SU-DHL-6 (cell line): Measurements from ENCODE around the gene EYS.
A peak's percentile ranks its signal among the peaks of the same experiment; 100 is the strongest.

ENCODE experiments used
- H2AFZ ChIP-seq: fragments of 200-600 bp; sonication (generic); 2 replicates; pipeline ENCODE4 v1.6.1; 2014; ENCODE audit warnings: low read depth, mild to moderate bottlenecking, moderate library complexity, mixed read lengths, antibody characterized with exemption, low read length; ENCODE audit not compliant: severe bottlenecking
- H3F3A ChIP-seq: fragments of 200-600 bp; shearing (Covaris generic); 2 replicates; pipeline ENCODE4 v1.6.0; 2016; ENCODE audit warnings: antibody characterized with exemption, mild to moderate bottlenecking; ENCODE audit not compliant: insufficient read depth
- H3K27ac ChIP-seq: fragments of 200-600 bp; sonication (generic); 2 replicates; pipeline ENCODE4 v1.5.1; 2016; ENCODE audit warnings: low read depth, mild to moderate bottlenecking, low read length, moderate library complexity, mixed read lengths
- H3K27me3 ChIP-seq: fragments of 200-600 bp; sonication (generic), shearing (Covaris generic); 2 replicates; pipeline ENCODE4 v1.6.0; 2014; ENCODE audit warnings: mild to moderate bottlenecking, low read length
- H3K36me3 ChIP-seq: fragments of 200-600 bp; sonication (generic); 2 replicates; pipeline ENCODE4 v1.6.1; 2014; ENCODE audit warnings: mild to moderate bottlenecking, low read length, mixed read lengths
- H3K4me2 ChIP-seq: fragments of 300-600, 200-600 bp; shearing (Covaris generic), sonication (generic); 2 replicates; pipeline ENCODE4 v1.6.0; 2014; ENCODE audit warnings: low read length, low read depth, mild to moderate bottlenecking; ENCODE audit not compliant: poor library complexity, severe bottlenecking
- H3K4me3 ChIP-seq: fragments of 200-600 bp; sonication (generic); 2 replicates; pipeline ENCODE4 v1.5.1; 2014; ENCODE audit warnings: antibody characterized with exemption, low read length, mild to moderate bottlenecking, mixed read lengths; ENCODE audit not compliant: insufficient read depth, poor library complexity, severe bottlenecking
- H3K79me2 ChIP-seq: fragments of 200-600 bp; sonication (generic); 2 replicates; pipeline ENCODE4 v1.6.1; 2014; ENCODE audit warnings: mild to moderate bottlenecking, low read length, moderate library complexity; ENCODE audit not compliant: insufficient read depth
- H3K9ac ChIP-seq: fragments of 200-600 bp; sonication (generic); 2 replicates; pipeline ENCODE4 v1.7.0; 2014; ENCODE audit warnings: mild to moderate bottlenecking, low read length
- H3K9me2 ChIP-seq: fragments of 200-600 bp; sonication (generic); replicated peaks from 2 replicates; pipeline ENCODE4 v1.6.1; 2014; ENCODE audit warnings: low read length; ENCODE audit not compliant: insufficient read depth
- H3K9me3 ChIP-seq: fragments of 200-600 bp; sonication (generic); 2 replicates; pipeline ENCODE4 v1.6.1; 2014; ENCODE audit warnings: low read length, mixed read lengths; ENCODE audit not compliant: insufficient read depth
- H4K20me1 ChIP-seq: fragments of 200-600 bp; sonication (generic); 2 replicates; pipeline ENCODE4 v1.6.1; 2014; ENCODE audit warnings: low read depth, mild to moderate bottlenecking, antibody characterized with exemption, low read length, moderate library complexity, mixed read lengths
- CTCF ChIP-seq: fragments of 200-600 bp; sonication (generic); IDR thresholded peaks from one replicate; pipeline ENCODE4 v1.5.1; 2017; ENCODE audit warnings: antibody characterized with exemption, mild to moderate bottlenecking, low read length, moderate library complexity; ENCODE audit not compliant: insufficient read depth, poor library complexity, severe bottlenecking
- EZH2phosphoT487 ChIP-seq: fragments of 200-600 bp; sonication (generic), shearing (Covaris generic); conservative IDR thresholded peaks from 2 replicates; pipeline ENCODE4 v1.6.1; 2018; ENCODE audit warnings: mild to moderate bottlenecking, antibody characterized with exemption, low read length, moderate library complexity, mixed read lengths

Gene EYS

GRCh38 chr6:63773200-63773599, 1933.8 kb downstream of the EYS start:
- no peak for TF ChIP-seq EZH2phosphoT487
- TF ChIP-seq CTCF, result no peak
- Histone ChIP-seq H3K27me3 (no peaks in the 10 kb centered on the region), H3K9me3 (no peaks in the 10 kb centered on the region), H3K9me2 (no peaks in the 10 kb centered on the region), H3K4me2 (no peak overlapping the region), H3K36me3 (no peaks in the 10 kb centered on the region), H3K4me3 (no peak overlapping the region), H2AFZ (no peak overlapping the region), H3K9ac (no peak overlapping the region), H3K27ac (no peak overlapping the region), H3F3A (no peaks in the 10 kb centered on the region), H4K20me1 (no peaks in the 10 kb centered on the region), H3K79me2 (no peaks in the 10 kb centered on the region)

GRCh38 chr6:63765828-63766227, 1941.2 kb downstream of the EYS start:
- no peak overlapping the region for H3K9ac ChIP-seq
- no peaks in the 10 kb centered on the region for H3K79me2 ChIP-seq
- H3K9me3 ChIP-seq, result no peaks in the 10 kb centered on the region
- no peak overlapping the region for H3K4me3 ChIP-seq
- no peaks in the 10 kb centered on the region for H3K27me3 ChIP-seq
- no peaks in the 10 kb centered on the region for H3K36me3 ChIP-seq
- no peak overlapping the region for H2AFZ ChIP-seq
- H3K27ac ChIP-seq, result no peak overlapping the region
- no peak for TF ChIP-seq CTCF
- TF ChIP-seq EZH2phosphoT487, result no peak
- H3F3A ChIP-seq, result no peaks in the 10 kb centered on the region
- H3K9me2 ChIP-seq, result no peaks in the 10 kb centered on the region
- no peaks in the 10 kb centered on the region for H4K20me1 ChIP-seq
- no peak overlapping the region for H3K4me2 ChIP-seq

- no peak overlapping the region for H2AFZ ChIP-seq
- H3F3A ChIP-seq, result no peaks in the 10 kb centered on the region
- no peaks in the 10 kb centered on the region for H3K27me3 ChIP-seq
- no peaks in the 10 kb centered on the region for H3K9me3 ChIP-seq
- no peaks in the 10 kb centered on the region for H3K79me2 ChIP-seq
- TF ChIP-seq CTCF (peak; percentile 15), EZH2phosphoT487 (no peak)
- no peak overlapping the region for H3K4me3 ChIP-seq
- no peaks in the 10 kb centered on the region for H4K20me1 ChIP-seq
- H3K27ac ChIP-seq, result no peak overlapping the region
- no peak overlapping the region for H3K9ac ChIP-seq
- no peak overlapping the region for H3K4me2 ChIP-seq
- no peaks in the 10 kb centered on the region for H3K36me3 ChIP-seq
- H3K9me2 ChIP-seq, result no peaks in the 10 kb centered on the region
These were observed 1942.6 kb downstream of the EYS start for GRCh38 chr6:63764318-63764916.
